Measurements from ENCODE around the gene FOXP1. TPM values are rescaled to one million over a fixed set of nuclear protein-coding genes. Genes with fewer than 3 reads are reported as not detected.

FOXP1 gene
- total RNA-seq, 2 experiments from 2014 or later, result 178 TPM

DNA sequence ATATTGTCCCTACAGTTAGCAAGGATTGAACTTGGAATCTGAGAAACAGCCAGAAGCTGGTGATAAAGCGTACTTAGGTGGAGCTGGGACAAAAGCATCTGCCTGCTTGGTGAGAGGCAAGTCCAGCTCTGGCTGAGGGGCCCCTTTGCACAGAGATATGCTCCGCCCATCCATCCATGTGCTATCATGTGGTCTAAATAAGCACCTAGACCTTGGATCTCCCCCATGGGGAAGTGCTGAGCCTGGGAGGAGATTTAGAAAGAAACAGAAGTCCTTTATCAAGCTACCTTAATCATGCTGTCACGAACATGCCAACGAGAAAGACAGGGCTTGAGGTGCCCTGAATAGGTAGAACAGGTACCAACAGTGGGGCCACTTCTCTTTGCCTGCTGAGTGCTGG is 369.5 kb downstream of the FOXP1 start:
- Mint-ChIP-seq H3K9me3 (no peaks in the 10 kb centered on the region), H3K4me3 (no peak overlapping the region), H3K27ac (no peak overlapping the region), H3K27me3 (no peaks in the 10 kb centered on the region), H3K4me1 (peaks cover 30% of the 10 kb centered on the region), H3K36me3 (peaks cover 33% of the 10 kb centered on the region)
- POLR2A ChIA-PET, result no interaction called here
- ATAC-seq (ENCODE audit: low read depth), result no peak
- DNase-seq, result no peak

DNA sequence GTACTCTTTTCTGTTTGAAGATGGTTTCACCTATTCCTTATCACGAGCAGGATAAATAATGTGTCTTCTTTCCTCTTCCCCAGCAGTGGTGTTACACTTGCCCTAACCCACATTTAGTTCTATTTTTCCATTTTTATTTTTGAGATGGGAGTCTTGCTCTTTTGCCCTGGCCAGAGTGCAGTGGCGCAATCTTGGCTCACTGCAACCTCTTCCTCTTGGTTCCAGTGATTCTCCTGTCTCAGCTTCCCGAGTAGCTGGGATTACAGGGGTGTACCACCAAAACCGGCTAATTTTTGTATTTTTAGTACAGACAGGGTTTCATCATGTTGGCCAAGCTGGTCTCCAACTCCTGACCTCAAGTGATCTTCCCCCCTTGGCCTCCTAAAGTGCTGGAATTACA is 372.4 kb downstream of the FOXP1 start:
- DNase-seq, result no peak
- POLR2A ChIA-PET, result no interaction called here
- Mint-ChIP-seq H3K27me3 (no peaks in the 10 kb centered on the region), H3K27ac (no peak overlapping the region), H3K36me3 (peaks cover 18% of the 10 kb centered on the region), H3K4me3 (no peak overlapping the region), H3K9me3 (no peaks in the 10 kb centered on the region), H3K4me1 (peaks cover 36% of the 10 kb centered on the region)
- ATAC-seq (ENCODE audit: low read depth), result no peak

DNA sequence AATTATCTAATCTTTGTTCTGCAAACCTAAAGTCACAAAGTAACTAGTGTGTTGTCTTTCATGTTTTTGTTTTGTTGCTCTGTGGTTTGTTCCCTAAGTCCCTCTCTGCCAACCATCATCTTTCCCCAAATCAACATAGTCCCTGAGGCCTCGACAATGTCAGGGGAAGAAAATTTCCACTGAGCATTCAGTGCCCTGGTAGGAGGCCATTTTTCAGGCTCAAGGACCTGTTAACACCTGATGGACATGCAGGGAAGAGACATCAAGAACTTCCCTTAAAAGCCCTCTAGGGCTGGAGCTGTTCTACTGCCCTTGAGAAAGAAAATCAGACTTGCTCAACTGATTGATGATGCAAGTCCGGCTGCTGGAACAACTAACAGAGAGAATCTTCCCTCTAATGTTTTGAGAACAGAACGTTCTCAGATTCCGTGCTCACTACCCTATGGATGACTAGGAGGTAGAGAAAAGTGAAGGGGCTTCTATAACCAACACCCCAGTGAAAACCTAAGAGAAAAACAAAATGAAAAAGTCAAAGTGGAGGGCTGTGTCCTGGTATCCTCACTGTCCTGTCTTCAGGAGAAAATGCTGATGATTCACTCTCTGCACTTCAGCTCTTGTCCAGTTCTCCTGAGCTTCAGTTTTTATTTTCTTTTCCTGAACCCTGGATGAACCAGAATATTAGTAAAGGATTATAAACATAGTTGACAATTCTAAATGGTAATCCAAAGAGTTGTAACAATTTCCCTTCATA is 373.1 kb downstream of the FOXP1 start:
- DNase-seq (no peak), ATAC-seq (ENCODE audit: low read depth) (no peak)
- peaks cover 15% of the 10 kb centered on the region for H3K36me3 Mint-ChIP-seq
- H3K4me3 Mint-ChIP-seq, result peak overlapping the region; percentile 25
- H3K27me3 Mint-ChIP-seq, result no peaks in the 10 kb centered on the region
- peak overlapping the region; percentile 5 for H3K27ac Mint-ChIP-seq
- POLR2A ChIA-PET, result no interaction called here
- no peaks in the 10 kb centered on the region for H3K9me3 Mint-ChIP-seq
- peaks cover 36% of the 10 kb centered on the region for H3K4me1 Mint-ChIP-seq

DNA sequence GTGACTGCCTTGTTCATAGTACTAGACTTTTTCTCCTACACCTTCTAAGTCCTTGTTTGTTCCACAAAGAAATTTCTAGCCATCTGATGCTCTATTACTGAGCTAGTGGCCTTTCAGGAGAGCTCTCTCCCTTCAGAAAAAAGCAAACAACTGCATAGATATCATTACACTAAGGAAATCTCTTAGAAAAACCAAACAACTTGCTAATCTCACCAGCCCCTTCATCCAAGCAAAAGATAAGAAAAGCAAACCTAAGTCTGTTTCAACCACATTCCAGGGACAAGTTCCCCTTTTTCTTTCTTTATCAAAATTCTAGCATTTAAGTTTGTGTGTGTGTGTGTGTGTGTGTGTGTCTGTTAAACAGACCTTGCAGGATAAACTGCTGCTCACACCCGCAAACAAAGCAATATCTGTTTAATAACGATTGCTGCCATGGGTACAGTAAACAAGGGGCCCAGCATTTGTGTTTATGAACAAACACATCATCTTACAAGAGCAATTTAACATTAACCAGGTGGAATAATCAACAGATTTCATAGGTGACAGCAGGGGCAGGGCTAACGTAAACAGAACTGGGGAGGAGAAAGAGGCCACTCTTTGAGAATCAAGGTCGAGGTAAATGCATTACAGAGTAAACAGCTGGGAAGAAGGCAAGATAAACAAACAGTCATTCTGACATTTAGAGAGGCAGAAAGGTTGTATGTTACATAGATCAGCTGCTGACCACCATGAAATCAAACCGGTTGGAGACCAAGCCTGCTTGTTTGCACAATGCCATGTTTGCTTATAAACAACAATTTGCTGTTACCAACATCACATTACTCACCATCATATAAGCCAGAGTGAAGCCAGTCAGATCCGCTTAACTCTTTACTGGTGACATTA is 375.1 kb downstream of the FOXP1 start:
- DNase-seq (no peak), ATAC-seq (ENCODE audit: low read depth) (no peak)
- peaks cover 43% of the 10 kb centered on the region for H3K4me1 Mint-ChIP-seq
- H3K27ac Mint-ChIP-seq, result peak overlapping the region; percentile 11
- H3K27me3 Mint-ChIP-seq, result no peaks in the 10 kb centered on the region
- peaks cover 20% of the 10 kb centered on the region for H3K36me3 Mint-ChIP-seq
- POLR2A ChIA-PET, result interaction anchor here (1.1 kb wide), 1 partner anchor 77 kb away, joined by 7 read pairs; no protein-coding TSS in a partner anchor
- H3K4me3 Mint-ChIP-seq, result no peak overlapping the region
- no peaks in the 10 kb centered on the region for H3K9me3 Mint-ChIP-seq

DNA sequence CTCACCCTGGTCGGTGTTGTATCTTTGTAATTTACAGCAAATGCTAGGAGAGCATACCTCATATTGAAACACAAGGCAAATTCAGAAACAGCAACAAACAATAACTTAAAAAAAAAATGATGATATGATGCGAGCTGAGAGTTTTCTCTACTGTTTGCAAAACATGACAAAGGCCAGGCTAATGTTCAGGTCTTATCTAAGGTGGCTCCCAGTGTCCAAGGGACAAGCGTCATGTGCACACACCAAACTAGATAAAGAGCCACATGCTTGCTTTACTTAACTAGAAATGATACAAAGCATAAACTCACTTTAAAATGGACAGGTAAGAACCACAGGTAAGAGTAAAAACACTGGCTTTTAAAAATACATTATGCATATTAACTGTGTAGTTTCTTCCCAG is 375.9 kb downstream of the FOXP1 start:
- Mint-ChIP-seq H3K9me3 (no peaks in the 10 kb centered on the region), H3K27ac (no peak overlapping the region), H3K4me3 (no peak overlapping the region), H3K27me3 (no peaks in the 10 kb centered on the region), H3K4me1 (peaks cover 48% of the 10 kb centered on the region), H3K36me3 (peaks cover 18% of the 10 kb centered on the region)
- no peak for DNase-seq
- no peak for ATAC-seq (ENCODE audit: low read depth)
- POLR2A ChIA-PET, result no interaction called here

DNA sequence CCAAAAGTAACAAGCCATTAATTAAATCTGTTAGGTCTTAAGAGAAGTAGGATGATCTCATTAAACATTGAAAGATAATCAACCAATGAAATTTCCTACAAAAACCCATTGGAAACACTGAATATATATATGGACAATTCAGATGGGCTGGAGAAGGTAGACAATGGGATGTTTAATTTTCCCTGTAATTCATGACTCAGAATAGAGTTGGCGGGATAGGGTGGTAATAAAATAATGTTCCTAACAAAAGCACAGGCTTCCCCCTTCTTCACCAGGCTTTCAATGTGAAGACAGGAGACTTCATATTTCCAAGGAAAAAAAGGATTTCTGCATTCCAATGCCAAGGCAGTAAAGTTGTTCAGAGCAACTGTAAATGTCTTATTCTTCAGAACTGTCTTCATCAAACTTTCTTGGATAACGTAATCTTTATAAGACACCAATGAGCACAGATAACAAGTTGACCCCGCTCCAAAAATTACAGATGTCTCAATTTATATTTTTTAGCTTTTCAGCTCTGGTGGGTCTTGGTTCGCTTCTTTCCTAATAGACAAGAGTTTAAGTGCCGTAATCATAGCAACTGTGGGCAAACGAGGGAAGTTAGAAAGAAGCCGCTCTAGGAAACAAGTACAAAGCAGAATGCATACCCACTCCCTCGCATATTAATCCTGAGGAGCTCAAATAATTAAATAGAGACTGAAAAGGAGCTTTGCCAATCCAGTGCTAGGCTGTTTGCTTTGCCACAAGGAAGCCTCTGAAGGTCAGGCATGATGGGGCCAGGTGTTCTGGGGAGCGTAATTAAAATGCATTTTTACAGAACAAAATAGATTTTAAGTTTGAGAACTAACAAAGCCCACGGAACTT is 377.0 kb downstream of the FOXP1 start:
- no peaks in the 10 kb centered on the region for H3K9me3 Mint-ChIP-seq
- H3K27ac Mint-ChIP-seq, result no peak overlapping the region
- DNase-seq (no peak), ATAC-seq (ENCODE audit: low read depth) (no peak)
- H3K4me1 Mint-ChIP-seq, result peaks cover 43% of the 10 kb centered on the region
- H3K27me3 Mint-ChIP-seq, result no peaks in the 10 kb centered on the region
- POLR2A ChIA-PET, result no interaction called here
- peaks cover 14% of the 10 kb centered on the region for H3K36me3 Mint-ChIP-seq
- no peak overlapping the region for H3K4me3 Mint-ChIP-seq

DNA sequence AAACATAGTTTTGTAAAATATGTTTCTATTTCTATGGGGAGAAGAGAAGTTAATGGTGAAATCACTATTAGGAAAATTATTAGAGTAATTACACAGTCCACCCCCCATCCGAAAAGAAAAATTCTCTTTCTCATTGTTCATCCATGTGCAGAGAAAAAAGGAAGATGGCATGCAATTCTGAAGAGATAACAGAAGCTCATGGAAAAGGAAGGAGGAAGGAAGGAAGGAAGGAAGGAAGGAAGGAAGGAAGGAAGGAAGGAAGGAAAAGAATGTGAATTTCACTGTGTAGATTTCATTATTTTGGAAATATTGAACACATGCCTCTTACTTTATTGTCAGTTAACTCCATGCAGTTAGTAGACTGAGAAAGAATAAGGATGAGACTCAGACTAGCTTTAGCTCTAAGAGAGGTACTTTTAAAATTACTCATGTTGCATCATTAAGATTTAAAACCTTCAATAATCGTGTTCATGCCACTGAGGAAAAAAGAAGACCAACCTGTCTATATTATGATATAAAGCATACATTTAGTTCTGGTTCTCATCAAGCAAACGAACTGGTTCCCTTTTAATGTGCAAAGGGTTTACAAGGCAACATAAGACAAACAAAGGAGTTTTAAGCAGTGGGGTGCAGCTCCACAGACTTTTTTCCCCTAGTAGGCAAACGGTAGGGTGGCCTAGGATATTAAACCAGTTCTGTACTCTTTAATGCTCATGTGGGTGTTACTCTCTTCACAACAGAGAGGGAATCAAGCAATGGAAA is 379.6 kb downstream of the FOXP1 start:
- ATAC-seq (ENCODE audit: low read depth) (no peak), DNase-seq (no peak)
- H3K4me1 Mint-ChIP-seq, result peaks cover 30% of the 10 kb centered on the region
- H3K9me3 Mint-ChIP-seq, result no peaks in the 10 kb centered on the region
- POLR2A ChIA-PET, result interaction anchor here (0.5 kb wide), 1 partner anchor 72 kb away, joined by 5 read pairs; no protein-coding TSS in a partner anchor
- no peak overlapping the region for H3K27ac Mint-ChIP-seq
- peaks cover 10% of the 10 kb centered on the region for H3K36me3 Mint-ChIP-seq
- no peaks in the 10 kb centered on the region for H3K27me3 Mint-ChIP-seq
- H3K4me3 Mint-ChIP-seq, result no peak overlapping the region

DNA sequence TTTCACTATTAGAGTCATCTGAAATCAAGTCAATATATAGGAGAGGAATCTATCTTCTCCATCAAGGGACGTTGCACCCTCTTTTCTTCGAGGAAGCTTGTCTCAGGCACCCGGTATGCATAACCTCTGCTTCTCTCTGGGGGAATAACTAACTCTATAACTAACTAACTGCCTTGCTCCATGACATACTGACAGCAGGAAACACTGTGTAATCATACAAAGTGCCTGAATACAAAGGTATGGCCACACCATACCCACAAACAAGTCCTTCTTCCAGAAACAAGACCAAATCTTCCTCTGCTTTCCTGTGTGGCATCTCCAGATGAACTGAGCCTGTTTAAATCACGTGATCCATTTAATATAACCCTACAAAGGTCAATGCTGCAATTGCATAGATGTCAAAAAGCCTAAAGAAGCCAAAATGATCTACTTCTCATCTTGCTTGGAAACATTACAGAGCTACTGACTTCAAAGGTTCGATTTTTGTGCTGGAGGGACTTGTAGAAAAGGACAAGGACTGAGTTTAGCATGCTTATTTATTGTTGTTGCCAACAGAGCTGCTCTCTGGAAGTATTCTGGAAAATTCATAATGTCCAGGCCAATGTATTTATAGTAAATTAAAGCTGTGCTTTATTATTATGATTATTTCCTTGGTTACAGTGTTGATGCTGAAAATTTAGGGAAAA is 380.5 kb downstream of the FOXP1 start:
- Mint-ChIP-seq H3K36me3 (peaks cover 10% of the 10 kb centered on the region), H3K9me3 (no peaks in the 10 kb centered on the region), H3K27ac (no peak overlapping the region), H3K4me3 (no peak overlapping the region), H3K4me1 (peaks cover 23% of the 10 kb centered on the region), H3K27me3 (no peaks in the 10 kb centered on the region)
- DNase-seq, result no peak
- POLR2A ChIA-PET, result interaction anchor here (0.5 kb wide), 1 partner anchor 72 kb away, joined by 5 read pairs; no protein-coding TSS in a partner anchor
- peak; percentile 14 for ATAC-seq (ENCODE audit: low read depth)

DNA sequence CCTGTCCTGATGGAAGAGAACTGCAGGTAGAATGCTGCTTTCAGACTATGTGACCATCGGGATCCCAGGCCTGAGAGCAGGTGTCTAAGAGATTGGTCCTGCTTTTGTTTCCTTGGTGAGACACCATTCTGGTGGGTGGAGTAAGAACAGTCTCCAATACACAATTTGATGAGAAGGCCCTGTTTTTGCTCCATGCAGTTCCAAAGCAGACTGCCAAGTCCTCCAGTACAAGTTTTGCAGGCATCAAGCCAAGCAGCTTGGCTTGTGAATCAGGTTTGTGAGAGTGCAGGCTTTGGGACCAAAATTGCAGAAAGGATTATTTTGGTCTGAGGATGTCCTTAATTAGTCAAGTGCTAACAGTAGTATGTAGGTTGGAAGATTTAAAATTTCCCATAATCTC is 381.6 kb downstream of the FOXP1 start:
- POLR2A ChIA-PET, result no interaction called here
- Mint-ChIP-seq H3K9me3 (no peaks in the 10 kb centered on the region), H3K4me1 (peaks cover 22% of the 10 kb centered on the region), H3K27me3 (no peaks in the 10 kb centered on the region), H3K4me3 (no peak overlapping the region), H3K27ac (no peak overlapping the region), H3K36me3 (peaks cover 18% of the 10 kb centered on the region)
- ATAC-seq (ENCODE audit: low read depth) (no peak), DNase-seq (no peak)

DNA sequence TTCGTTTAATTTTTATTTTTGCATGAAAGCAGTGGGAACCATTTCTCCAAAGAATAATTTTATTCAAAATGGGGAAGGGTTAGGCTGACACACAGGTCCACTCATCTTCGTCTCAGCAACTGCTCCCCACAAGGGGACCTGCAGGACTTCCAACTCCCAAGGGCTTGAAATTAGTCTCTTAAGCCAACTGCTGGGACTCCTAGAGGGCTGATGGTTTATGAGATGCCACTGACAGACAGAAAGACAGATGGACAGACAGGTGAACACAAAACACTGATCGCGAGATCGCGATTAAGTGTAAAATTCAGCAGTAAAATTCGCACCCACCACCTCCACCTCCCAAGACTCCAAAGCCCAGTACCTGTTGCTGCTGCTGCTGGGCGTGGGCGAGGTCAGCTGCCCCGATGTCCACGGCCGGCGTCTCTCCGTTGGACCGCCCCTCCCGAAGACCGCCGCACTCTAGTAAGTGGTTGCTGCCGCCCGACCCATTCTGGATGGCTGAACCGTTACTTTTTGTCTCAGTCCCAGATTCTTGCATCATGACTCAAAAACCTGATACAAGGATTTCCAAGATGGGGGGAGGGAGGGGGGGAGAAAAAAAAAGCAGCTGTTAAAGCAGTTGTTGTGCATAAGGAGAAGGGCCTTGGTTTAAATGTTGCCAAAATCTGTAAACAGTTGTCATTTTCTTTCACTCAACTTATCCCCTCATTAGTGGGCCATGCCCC is 385.5 kb downstream of the FOXP1 start:
- H3K9me3 Mint-ChIP-seq, result peaks cover 1% of the 10 kb centered on the region
- peaks cover 23% of the 10 kb centered on the region for H3K4me1 Mint-ChIP-seq
- H3K27ac Mint-ChIP-seq, result no peak overlapping the region
- DNase-seq (no peak), ATAC-seq (ENCODE audit: low read depth) (no peak)
- H3K4me3 Mint-ChIP-seq, result no peak overlapping the region
- POLR2A ChIA-PET, result no interaction called here
- H3K27me3 Mint-ChIP-seq, result no peaks in the 10 kb centered on the region
- peaks cover 16% of the 10 kb centered on the region for H3K36me3 Mint-ChIP-seq

DNA sequence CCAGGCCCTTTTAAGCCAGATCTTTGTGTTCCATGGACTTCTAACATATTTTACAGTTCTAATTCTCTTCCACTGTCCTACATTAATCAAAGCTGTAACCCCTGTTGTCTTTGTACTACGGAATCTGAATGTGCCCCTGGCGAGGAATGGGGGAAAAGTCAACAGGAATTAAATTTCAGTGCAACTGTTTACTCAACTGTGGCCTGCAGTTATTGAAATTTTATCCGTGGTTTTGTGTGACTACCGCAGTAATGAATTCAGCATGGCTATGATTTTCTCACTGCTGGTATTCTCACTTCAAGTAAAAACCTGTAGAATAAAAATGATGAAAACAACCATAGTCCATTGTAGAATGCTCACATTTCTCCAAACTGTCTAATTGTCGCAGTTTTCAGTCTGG is 388.0 kb downstream of the FOXP1 start:
- DNase-seq (no peak), ATAC-seq (ENCODE audit: low read depth) (no peak)
- Mint-ChIP-seq H3K27ac (no peak overlapping the region), H3K4me3 (no peak overlapping the region), H3K9me3 (peaks cover 1% of the 10 kb centered on the region), H3K4me1 (peaks cover 27% of the 10 kb centered on the region), H3K27me3 (no peaks in the 10 kb centered on the region), H3K36me3 (peaks cover 18% of the 10 kb centered on the region)
- POLR2A ChIA-PET, result no interaction called here

DNA sequence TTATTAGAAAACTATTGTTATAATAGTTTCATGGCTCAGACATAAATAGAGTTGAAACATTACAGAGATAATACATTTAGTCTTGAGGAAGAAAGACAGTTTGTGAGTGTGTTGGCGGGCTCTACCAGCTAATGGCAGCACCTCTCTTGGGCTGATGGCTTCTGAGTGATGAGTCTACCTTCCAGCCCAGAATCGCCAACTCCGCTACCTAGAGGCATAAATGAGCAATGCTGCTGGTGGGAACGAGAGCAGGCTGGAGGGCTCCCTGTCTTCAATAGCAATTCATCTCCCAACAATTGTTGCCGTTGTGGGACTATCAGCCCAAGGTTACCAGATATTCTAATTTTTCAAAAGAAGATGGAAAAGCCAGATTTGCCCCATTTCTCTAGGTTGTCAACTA is 388.7 kb downstream of the FOXP1 start:
- Mint-ChIP-seq H3K27ac (no peak overlapping the region), H3K27me3 (no peaks in the 10 kb centered on the region), H3K4me1 (peaks cover 23% of the 10 kb centered on the region), H3K9me3 (peaks cover 1% of the 10 kb centered on the region), H3K36me3 (peaks cover 22% of the 10 kb centered on the region), H3K4me3 (no peak overlapping the region)
- ATAC-seq (ENCODE audit: low read depth), result no peak
- POLR2A ChIA-PET, result interaction anchor here (1.1 to 1.9 kb wide), 2 partner anchors 30 to 64 kb away, joined by 5 to 6 read pairs; no protein-coding TSS in a partner anchor
- DNase-seq, result no peak
